Natural killer cell treated with Interleukin-12 subunit alpha and Interleukin-12 subunit beta and Interleukin-15 and Interleukin-18, amount 100 ng/mL, for 72 hours (primary cell): ENCODE data around the gene TMEM38B. TPM values are rescaled to one million over a fixed set of nuclear protein-coding genes. Genes with fewer than 3 reads are reported as not detected.
"Not testable (repeated sequence)": the region's sequence is repeated elsewhere in the genome, so short reads cannot be mapped to it uniquely, and the experiment has no call there.

Experiments used
- ATAC-seq, 2 donors: fragments of 150-1000 bp; cut with Tn5 transposase in 1 of 2; sonication (Bioruptor Pico), chemical (Tn5 transposase) in 1 of 2; 2 replicates each; pipeline ENCODE4 v1.10.0; 2021
- DNase-seq: peaks from one replicate; pipeline ENCODE4 v3.0.0; 2022; ENCODE audit warnings: low spot score
- H3K27ac Mint-ChIP-seq, 2 donors: 1 replicate in 1 of 2; 2 replicates in 1 of 2; pipeline ENCODE4 v1.8.0; 2022; ENCODE audit warnings: mixed read lengths in 2 of 2, mild to moderate bottlenecking in 1 of 2, moderate library complexity in 1 of 2
- H3K27me3 Mint-ChIP-seq, 2 donors: 1 replicate in 1 of 2; 2 replicates in 1 of 2; pipeline ENCODE4 v1.8.0; 2022; ENCODE audit warnings: mixed read lengths in 2 of 2
- H3K36me3 Mint-ChIP-seq: one replicate; pipeline ENCODE4 v1.8.0; 2022; ENCODE audit warnings: mixed read lengths
- H3K4me1 Mint-ChIP-seq, 2 donors: 1 replicate in 1 of 2; 2 replicates in 1 of 2; pipeline ENCODE4 v1.8.0; 2022; ENCODE audit warnings: low read depth in 2 of 2, mixed read lengths in 2 of 2, mild to moderate bottlenecking in 1 of 2
- H3K4me3 Mint-ChIP-seq: one replicate; pipeline ENCODE4 v1.8.0; 2022; ENCODE audit warnings: mixed read lengths
- H3K9me3 Mint-ChIP-seq: 2 replicates; pipeline ENCODE4 v1.8.0; 2022; ENCODE audit warnings: mixed read lengths
- total RNA-seq, 2 donors: library from RNA; stranded (reverse); gene quantifications; one replicate each; pipeline ENCODE4 v1.2.3, GENCODE V29; 2022

Gene TMEM38B
- total RNA-seq, 2 donors from 2014 or later = 13.7 TPM

DNA sequence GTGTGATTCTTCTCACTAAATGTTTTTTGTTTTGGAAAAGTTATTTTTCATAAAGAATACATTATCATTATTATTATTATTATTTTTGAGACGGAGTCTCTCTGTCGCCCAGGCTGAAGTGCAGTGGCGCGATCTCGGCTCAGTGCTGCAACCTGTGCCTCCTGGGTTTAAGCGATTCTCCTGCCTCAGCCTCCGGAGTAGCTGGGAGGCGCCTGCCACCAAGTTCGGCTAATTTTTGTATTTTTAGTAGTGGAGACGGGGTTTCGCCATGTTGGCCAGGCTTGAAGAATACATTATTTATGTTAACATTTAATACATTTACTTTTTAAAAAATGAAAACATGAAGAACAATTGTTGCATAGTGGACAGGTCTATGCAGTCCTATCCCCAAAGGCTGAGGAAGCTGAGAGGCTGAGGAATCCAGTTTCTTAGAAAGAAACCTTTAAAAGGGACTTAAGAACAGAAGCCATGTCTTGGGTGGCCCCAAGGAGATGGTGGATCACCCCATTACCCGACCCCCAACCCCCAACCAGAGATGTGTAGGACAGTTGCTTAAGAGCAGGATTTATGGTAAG is 2.0 kb downstream of the TMEM38B start:
- H3K36me3 Mint-ChIP-seq = no peaks in the 10 kb centered on the region
- no peak overlapping the region for H3K27ac Mint-ChIP-seq
- peaks cover 9 to 11% of the 10 kb centered on the region in 2 donors for H3K27me3 Mint-ChIP-seq
- no peaks in the 10 kb centered on the region for H3K9me3 Mint-ChIP-seq
- DNase-seq (no peak), ATAC-seq (no peak)
- H3K4me1 Mint-ChIP-seq = peaks cover 16 to 19% of the 10 kb centered on the region in 2 donors
- H3K4me3 Mint-ChIP-seq = peak overlapping the region; percentile 87

DNA sequence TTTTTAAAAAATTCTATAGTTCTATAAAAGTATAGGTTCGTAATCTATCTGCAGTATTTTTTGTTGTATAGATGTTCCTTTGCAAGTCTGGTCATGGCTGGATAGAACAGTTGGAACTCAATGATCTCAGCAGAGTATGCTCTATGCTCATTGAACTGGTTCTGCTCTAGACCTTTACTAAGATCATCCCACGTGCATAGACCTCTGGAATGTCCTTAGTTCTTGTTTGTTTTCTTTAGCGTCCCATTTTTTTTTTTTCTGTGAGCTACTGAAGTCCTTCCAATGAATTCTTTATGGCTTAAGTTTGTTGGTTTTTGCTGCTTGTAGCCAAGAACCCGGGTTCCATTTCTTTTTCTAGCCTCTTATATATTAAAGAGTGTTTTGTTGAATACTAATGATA is 3.5 kb downstream of the TMEM38B start:
- Mint-ChIP-seq H3K4me3 (no peak overlapping the region), H3K4me1 (peaks cover 16 to 19% of the 10 kb centered on the region in 2 donors), H3K36me3 (no peaks in the 10 kb centered on the region), H3K27ac (no peak overlapping the region), H3K27me3 (peaks cover 9 to 11% of the 10 kb centered on the region in 2 donors), H3K9me3 (no peaks in the 10 kb centered on the region)
- DNase-seq (no peak), ATAC-seq (no peak)

DNA sequence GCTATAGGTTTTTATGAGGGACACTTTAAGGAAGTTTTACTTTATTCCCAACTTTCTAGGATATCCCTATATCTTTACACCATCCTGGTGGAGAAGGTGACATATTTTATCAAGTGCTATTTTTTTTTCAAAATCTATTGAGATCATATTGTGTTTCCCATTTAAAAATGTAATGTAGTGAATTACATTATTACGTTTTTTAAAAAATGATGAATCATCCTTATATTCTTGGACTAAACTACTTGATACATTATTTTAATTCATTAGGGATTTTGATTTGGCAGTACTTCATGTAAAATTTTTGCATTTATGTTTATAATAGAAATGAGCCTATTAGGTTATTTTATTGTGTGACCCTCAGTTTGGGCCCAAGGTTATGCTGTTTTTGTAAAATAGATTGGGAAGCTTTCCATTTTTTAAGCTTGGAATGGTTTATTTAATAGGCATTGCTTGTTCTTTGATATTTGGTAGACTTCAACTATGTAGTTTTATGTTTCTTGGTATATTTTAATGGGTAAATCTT is 4.1 kb downstream of the TMEM38B start:
- Mint-ChIP-seq H3K4me1 (peaks cover 14 to 17% of the 10 kb centered on the region in 2 donors), H3K27ac (no peak overlapping the region), H3K36me3 (no peaks in the 10 kb centered on the region), H3K4me3 (no peak overlapping the region), H3K27me3 (peaks cover 8% of the 10 kb centered on the region in 2 donors), H3K9me3 (no peaks in the 10 kb centered on the region)
- ATAC-seq = no peak
- DNase-seq = no peak

DNA sequence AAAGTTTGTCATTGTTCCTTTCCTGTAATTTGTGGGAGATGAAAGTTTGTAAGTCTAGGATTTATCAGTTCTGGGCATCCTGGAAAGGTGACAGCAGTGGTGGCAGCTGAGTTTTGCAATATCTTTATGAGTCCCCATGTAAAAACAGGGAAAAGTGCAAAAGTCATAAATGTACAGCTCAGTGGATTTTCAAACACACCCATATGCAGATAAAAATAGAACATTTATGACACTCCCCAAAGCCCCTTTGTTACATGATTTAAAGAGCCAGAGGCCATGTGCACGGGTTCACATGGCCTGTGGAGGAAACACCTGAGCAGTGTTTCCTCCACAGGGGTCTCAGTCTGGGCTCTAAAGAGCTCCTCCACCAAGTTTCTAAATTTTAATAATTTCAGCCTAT is 6.3 kb downstream of the TMEM38B start:
- Mint-ChIP-seq H3K4me3 (no peak overlapping the region), H3K36me3 (no peaks in the 10 kb centered on the region), H3K27ac (no peak overlapping the region), H3K4me1 (peaks cover 1 to 2% of the 10 kb centered on the region in 2 donors), H3K9me3 (no peaks in the 10 kb centered on the region), H3K27me3 (peaks cover 0 to 2% of the 10 kb centered on the region in 2 donors)
- ATAC-seq (no peak), DNase-seq (no peak)

DNA sequence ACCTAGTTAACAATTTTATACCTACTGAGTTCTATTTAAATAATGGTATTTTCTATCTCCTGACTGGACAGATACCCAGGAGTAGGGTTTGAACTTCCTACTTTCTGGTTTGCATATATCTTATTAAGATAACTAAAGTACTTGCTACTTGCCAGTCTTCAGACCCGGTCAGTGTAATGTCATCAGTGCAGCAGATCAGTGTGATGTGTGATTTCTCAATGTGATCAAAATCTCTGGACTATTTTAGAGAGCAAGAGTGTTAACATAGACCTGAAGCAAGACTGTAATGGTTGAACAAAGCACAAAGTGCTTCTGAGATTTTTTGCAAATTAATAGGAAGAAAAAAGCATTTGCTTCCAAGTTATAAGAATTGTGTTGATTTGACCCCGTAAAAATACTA is 6.8 kb downstream of the TMEM38B start:
- Mint-ChIP-seq H3K36me3 (no peaks in the 10 kb centered on the region), H3K9me3 (no peaks in the 10 kb centered on the region), H3K4me3 (no peak overlapping the region), H3K27ac (no peak overlapping the region), H3K27me3 (peaks cover 0 to 2% of the 10 kb centered on the region in 2 donors), H3K4me1 (peaks cover 0 to 2% of the 10 kb centered on the region in 2 donors)
- DNase-seq = no peak
- ATAC-seq = no peak

DNA sequence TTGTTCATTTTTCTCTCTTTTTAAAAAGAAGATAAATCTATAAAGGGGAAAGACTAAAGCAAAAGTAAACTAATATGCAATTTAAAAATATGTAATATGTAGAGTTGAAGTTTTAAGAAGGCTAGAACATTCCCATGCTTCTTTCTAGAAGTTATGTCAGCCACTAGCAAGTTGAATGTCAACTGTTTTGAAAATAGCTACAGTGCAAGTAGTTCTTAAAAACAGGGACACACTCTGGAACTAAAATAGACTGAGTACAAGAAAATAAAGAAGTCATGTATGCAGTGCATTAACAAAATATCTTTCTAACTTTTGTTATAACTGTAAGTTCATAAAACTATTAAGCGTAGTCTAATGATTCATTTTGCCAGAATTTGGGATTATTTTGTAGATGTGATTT is 7.9 kb downstream of the TMEM38B start:
- Mint-ChIP-seq H3K4me1 (peaks cover 0 to 2% of the 10 kb centered on the region in 2 donors), H3K9me3 (no peaks in the 10 kb centered on the region)
- no peak for DNase-seq

DNA sequence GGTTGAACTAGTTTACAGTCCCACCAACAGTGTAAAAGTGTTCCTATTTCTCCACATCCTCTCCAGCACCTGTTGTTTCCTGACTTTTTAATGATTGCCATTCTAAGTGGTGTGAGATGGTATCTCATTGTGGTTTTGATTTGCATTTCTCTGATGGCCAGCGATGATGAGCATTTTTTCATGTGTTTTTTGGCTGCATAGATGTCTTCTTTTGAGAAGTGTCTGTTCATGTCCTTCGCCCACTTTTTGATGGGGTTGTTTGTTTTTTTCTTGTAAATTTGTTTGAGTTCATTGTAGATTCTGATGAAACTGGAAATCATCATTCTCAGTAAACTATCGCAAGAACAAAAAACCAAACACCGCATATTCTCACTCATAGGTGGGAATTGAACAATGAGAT is 9.3 kb downstream of the TMEM38B start:
- DNase-seq, H3K4me3 Mint-ChIP-seq, H3K27ac Mint-ChIP-seq, H3K36me3 Mint-ChIP-seq, H3K9me3 Mint-ChIP-seq, ATAC-seq, H3K27me3 Mint-ChIP-seq, H3K4me1 Mint-ChIP-seq: not testable (repeated sequence)

More for the DNA sequence above, 7.9 kb downstream of the TMEM38B start:
- Mint-ChIP-seq H3K27me3 (peaks cover 0 to 2% of the 10 kb centered on the region in 2 donors), H3K36me3 (no peaks in the 10 kb centered on the region), H3K4me3 (no peak overlapping the region), H3K27ac (no peak overlapping the region)
- ATAC-seq = no peak

DNA sequence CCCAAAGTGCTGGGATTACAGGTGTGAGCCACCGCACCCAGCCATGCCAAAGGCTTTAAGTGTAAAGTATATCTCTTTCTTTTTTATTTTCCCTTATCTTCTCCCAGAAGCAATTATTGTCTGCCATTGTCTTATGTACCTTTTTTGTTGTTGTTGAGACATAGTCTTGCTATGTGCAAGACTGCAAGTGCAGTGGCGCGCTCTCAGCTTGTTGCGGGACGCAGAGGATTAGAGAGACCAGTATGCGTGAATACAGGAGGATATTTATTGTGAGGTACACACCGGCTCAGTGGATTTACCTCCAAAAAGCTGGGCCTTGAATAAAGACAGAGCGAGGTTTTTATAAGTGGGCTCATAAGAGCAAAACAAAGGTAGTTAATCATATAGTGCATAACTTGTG is 11.8 kb downstream of the TMEM38B start:
- Mint-ChIP-seq H3K9me3 (no peaks in the 10 kb centered on the region), H3K27me3 (no peaks in the 10 kb centered on the region)

DNA sequence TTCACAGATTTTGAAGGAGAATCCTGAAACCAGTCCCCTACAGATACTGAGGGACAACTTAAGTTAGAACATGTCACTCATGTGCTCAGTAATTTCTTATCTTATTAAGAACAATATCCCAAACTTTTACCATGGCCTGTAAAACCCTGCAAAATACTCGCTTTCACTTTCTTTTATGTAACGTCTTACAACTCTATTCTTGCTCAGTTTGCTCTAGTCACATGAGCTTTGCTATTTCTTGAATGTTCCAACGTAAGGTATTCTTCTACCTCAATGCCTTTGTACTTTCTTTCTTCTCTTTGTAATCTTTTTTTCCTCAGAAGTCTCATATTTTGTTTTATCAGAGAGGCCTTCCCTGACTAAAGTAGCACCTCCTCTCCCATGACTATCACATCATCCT is 14.1 kb downstream of the TMEM38B start:
- Mint-ChIP-seq H3K36me3 (no peaks in the 10 kb centered on the region), H3K9me3 (no peaks in the 10 kb centered on the region), H3K4me3 (peak overlapping the region; percentile 16), H3K27me3 (no peaks in the 10 kb centered on the region), H3K4me1 (peaks cover 0 to 4% of the 10 kb centered on the region in 2 donors), H3K27ac (no peak overlapping the region)
- ATAC-seq (no peak), DNase-seq (no peak)

More for the DNA sequence above, 11.8 kb downstream of the TMEM38B start:
- H3K36me3 Mint-ChIP-seq = no peaks in the 10 kb centered on the region
- no peak overlapping the region for H3K4me3 Mint-ChIP-seq
- no peak overlapping the region for H3K27ac Mint-ChIP-seq
- ATAC-seq = no peak
- peaks cover 0 to 4% of the 10 kb centered on the region in 2 donors for H3K4me1 Mint-ChIP-seq
- no peak for DNase-seq

DNA sequence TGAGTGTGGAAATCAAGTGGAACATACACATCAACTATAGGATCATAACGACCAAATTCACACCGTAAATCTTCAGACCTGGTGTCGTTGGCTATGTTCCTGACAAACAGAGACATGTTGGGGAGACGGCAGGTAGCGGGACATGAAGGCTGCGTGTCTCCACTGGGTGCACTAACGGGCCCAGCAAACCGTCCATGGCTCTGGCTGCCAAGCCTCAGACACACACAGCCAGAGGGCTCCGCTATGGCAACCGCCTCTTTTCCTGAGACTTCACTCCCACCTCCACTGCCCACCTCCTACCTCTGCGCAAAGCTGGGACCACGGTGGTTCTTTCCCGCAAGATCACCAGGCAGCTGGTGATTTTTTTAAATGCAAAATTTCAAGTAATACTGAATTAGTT is 16.3 kb downstream of the TMEM38B start:
- ATAC-seq = no peak
- Mint-ChIP-seq H3K9me3 (no peaks in the 10 kb centered on the region), H3K4me1 (peaks cover 0 to 4% of the 10 kb centered on the region in 2 donors), H3K36me3 (no peaks in the 10 kb centered on the region), H3K4me3 (no peak overlapping the region), H3K27me3 (no peaks in the 10 kb centered on the region), H3K27ac (no peak overlapping the region)
- no peak for DNase-seq

DNA sequence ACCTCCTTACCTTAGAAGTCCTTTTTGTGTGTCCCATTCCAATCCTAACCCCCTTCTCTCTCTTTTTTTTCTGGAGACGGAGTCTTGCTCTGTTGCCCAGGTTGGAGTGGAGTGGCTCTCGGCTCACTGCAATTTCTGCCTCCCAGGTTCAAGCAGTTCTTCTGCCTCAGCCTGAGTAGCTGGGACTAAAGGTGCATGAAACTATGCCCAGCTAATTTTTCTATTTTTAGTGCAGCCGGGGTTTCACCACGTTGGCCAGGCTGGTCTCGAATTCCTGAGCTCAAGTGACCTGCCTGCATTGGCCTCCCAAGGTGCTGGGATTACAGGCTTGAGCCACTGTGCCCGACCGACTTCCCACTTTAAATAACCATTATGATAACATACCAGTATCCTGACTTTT is 17.5 kb downstream of the TMEM38B start:
- Mint-ChIP-seq H3K4me3 (no peak overlapping the region), H3K9me3 (no peaks in the 10 kb centered on the region), H3K4me1 (peaks cover 0 to 4% of the 10 kb centered on the region in 2 donors), H3K27me3 (no peaks in the 10 kb centered on the region), H3K27ac (no peak overlapping the region), H3K36me3 (no peaks in the 10 kb centered on the region)
- no peak for ATAC-seq
- no peak for DNase-seq

DNA sequence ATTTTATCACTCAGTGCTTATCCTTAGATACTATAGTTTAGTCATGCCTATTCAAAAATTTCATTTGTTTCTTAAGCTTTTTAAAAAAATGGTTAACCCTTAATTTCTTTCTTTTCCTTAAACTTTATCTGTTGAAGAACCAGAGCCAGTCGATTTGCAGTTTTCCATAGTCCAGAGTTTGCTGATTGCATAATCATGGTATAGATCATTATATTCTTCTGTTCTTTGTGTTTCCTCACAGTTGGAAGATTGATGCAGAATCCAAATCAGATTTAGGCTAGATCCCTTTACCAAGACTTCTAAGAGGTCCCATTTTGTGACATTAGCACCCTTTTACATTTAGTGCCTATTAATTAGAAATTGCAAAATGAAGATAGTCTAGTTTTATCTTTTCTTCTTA is 18.0 kb downstream of the TMEM38B start:
- Mint-ChIP-seq H3K4me3 (no peak overlapping the region), H3K4me1 (peaks cover 0 to 4% of the 10 kb centered on the region in 2 donors), H3K27ac (no peak overlapping the region), H3K36me3 (no peaks in the 10 kb centered on the region), H3K9me3 (no peaks in the 10 kb centered on the region), H3K27me3 (no peaks in the 10 kb centered on the region)
- ATAC-seq (no peak), DNase-seq (no peak)

DNA sequence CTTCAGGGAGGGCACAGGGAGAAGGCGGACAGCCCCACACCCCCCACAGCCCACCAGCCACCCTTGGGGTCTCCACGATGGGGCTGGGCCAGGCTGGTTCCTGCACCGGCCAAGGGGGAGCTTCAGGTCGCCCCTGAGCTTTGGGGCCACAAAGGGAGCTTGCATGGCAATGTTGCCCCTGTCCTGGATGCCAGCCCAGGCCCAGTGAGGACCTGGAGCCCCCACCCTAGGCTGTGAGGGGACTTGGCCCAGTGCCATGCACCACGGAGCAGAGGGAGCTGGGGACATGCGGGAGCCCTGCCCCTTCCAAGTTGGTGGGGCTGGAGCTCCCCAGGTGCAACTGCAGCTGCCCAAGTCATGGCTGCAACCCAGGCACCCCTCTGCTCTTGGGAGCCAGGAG is 18.4 kb downstream of the TMEM38B start:
- DNase-seq (no peak), ATAC-seq (no peak)
- H3K27ac Mint-ChIP-seq = no peak overlapping the region
- H3K27me3 Mint-ChIP-seq = no peaks in the 10 kb centered on the region
- no peaks in the 10 kb centered on the region for H3K9me3 Mint-ChIP-seq
- peaks cover 0 to 4% of the 10 kb centered on the region in 2 donors for H3K4me1 Mint-ChIP-seq
- H3K4me3 Mint-ChIP-seq = no peak overlapping the region
- H3K36me3 Mint-ChIP-seq = no peaks in the 10 kb centered on the region

DNA sequence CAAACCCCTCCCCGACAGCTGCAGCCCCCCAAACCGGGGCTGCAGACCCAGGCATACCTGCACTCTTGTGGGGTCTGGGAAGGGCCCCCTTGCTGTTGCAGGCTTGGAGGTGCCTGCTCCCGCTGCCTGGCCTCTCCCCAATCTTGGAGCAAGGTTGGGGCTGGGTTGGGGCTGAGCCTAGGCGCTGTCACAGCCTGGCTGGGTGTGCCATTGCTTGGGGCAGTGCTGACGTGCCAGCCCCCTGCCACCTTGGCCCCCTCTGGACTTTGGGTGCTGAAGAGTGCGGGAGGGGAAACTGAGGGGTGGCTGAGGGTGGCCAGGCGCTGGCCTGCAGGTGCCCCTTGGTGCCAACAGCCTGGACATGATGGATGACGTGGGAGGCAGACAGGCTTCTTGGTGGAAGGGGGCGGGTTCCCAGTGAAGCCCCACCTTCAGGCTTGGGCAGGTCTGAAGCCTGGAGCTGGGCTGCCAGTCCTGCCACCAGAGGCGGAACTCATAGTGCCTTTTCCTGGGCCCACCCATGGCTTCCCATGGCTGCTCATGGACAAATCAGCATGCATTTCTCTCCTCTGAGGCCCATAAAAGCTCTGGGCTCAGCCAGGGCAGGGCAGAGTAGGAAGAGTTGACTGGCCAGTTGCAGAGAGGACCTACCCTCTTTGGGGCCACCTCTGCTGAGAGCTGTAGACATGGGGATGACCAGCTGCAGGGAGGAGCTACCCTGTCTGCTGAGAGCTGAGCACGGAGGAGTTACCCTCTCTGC is 19.1 kb downstream of the TMEM38B start:
- no peak for DNase-seq
- H3K27me3 Mint-ChIP-seq = no peaks in the 10 kb centered on the region
- ATAC-seq = peak; percentile 13 to 45
- peaks cover 0 to 3% of the 10 kb centered on the region in 2 donors for H3K4me1 Mint-ChIP-seq
- H3K36me3 Mint-ChIP-seq = no peaks in the 10 kb centered on the region
- H3K27ac Mint-ChIP-seq = no peak overlapping the region
- H3K4me3 Mint-ChIP-seq = no peak overlapping the region
- no peaks in the 10 kb centered on the region for H3K9me3 Mint-ChIP-seq
